Measurements from ENCODE around the gene TNIP3. TPM values are rescaled to one million over a fixed set of nuclear protein-coding genes. Genes with fewer than 3 reads are reported as not detected.
"Not testable (repeated sequence)": the region's sequence is repeated elsewhere in the genome, so short reads cannot be mapped to it uniquely, and the experiment has no call there.

The TNIP3 gene, protein sequence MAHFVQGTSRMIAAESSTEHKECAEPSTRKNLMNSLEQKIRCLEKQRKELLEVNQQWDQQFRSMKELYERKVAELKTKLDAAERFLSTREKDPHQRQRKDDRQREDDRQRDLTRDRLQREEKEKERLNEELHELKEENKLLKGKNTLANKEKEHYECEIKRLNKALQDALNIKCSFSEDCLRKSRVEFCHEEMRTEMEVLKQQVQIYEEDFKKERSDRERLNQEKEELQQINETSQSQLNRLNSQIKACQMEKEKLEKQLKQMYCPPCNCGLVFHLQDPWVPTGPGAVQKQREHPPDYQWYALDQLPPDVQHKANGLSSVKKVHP
- not detected for polyA plus RNA-seq (2013, experiment 1 of 4)
- polyA plus RNA-seq (2013, experiment 2 of 4), result not detected
- not detected for polyA plus RNA-seq (2013, experiment 3 of 4)
- polyA plus RNA-seq (2013, experiment 4 of 4), result not detected

DNA sequence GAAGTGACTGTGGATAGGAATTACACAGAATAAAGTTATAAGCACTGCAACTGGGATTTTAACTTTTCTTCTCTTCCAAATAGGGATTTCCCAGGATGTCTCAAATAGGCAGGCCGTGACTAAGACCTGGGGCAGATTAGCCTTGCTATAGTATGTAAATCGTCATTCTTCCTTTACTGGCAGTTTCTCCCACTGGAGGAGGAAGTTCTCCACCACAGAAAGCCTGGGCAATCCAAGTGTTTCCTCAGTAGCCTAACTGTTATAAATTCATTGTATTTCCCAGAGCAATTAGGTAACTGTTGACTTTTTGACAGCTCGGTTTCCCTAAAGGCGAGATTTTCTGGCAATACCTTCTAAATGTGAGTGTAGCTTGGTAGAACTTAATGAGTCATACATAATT is at the start of gene TNIP3:
TNIP3 (minus strand) TSS at position 31 of the 400 bp plus-strand sequence. CDS start 196 bp downstream, outside the sequence.
- no peaks in the 10 kb centered on the region for H3K9me3 ChIP-seq (ENCODE audit: control insufficient read depth, low read length)
- WGBS, 2 experiments, result 83 to 84% methylated on average over 2 of the region's 4 CpGs
- H3K27me3 ChIP-seq (ENCODE audit: control insufficient read depth, insufficient read depth, low read length, poor library complexity, severe bottlenecking), result no peaks in the 10 kb centered on the region
- H3K27ac ChIP-seq (ENCODE audit: insufficient read depth, low read depth, low read length, poor library complexity, severe bottlenecking), result no peak within 1 kb of the TSS
- no peak within 1 kb of the TSS for H3K4me3 ChIP-seq (ENCODE audit: insufficient read depth, low read depth, low read length)
- no peaks in the 10 kb centered on the region for H3K4me1 ChIP-seq (ENCODE audit: control insufficient read depth, insufficient read depth, low read length)
- H3K36me3 ChIP-seq (ENCODE audit: control insufficient read depth, insufficient read depth, low read length), result no peaks in the 10 kb centered on the region

DNA sequence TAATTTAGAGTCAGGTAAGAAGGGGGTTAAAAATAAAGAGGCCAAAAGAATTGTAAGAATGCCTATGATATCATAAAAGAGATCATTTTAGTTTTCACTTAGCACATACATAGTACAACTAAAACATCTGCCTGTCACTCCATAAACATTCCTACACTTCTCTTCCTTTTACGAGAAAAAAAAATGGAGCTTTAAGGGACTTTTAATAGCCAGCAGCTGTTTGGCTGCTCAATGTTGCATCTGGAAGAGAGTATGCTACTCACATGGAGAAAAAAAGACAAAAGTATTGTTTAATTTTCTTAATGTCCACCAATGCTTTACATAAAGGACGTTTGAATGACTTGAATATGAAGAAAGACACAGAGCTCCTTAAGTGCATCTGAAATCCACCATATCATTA is 48.7 kb upstream of the TNIP3 start:
- no peak overlapping the region for H3K4me3 ChIP-seq (ENCODE audit: insufficient read depth, low read depth, low read length)
- WGBS, 2 experiments, result 82 to 91% methylated on average over 1 to 2 of the region's 2 CpGs

DNA sequence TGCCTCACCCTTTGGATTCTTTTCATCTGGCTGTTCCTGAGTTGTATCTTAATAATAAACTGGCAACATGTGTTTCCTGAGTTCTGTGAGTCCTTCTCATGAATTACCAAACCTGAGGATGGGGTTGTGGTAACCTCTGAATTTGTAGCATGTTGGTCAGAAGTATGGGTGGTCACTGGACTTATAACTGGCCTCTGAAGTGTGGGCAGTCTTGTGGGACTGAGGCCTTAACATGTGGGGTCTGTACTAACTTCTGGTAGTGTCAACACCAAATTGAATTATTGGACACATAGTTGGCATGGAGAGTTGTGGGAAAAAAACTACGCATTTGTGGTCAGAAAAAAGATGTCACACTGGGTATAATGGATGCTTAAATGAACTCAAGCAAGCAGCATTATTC is 45.0 kb upstream of the TNIP3 start:
- Histone ChIP-seq H3K4me1 (ENCODE audit: control insufficient read depth, insufficient read depth, low read length) (no peaks in the 10 kb centered on the region), H3K27ac (ENCODE audit: insufficient read depth, low read depth, low read length, poor library complexity, severe bottlenecking) (no peak overlapping the region), H3K9me3 (ENCODE audit: control insufficient read depth, low read length) (no peaks in the 10 kb centered on the region), H3K36me3 (ENCODE audit: control insufficient read depth, insufficient read depth, low read length) (no peaks in the 10 kb centered on the region), H3K27me3 (ENCODE audit: control insufficient read depth, insufficient read depth, low read length, poor library complexity, severe bottlenecking) (no peaks in the 10 kb centered on the region), H3K4me3 (ENCODE audit: insufficient read depth, low read depth, low read length) (no peak overlapping the region)
- 95 to 98% methylated on average over 1 of the region's 1 CpG for WGBS, 2 experiments

More for the DNA sequence above, 48.7 kb upstream of the TNIP3 start:
- Histone ChIP-seq H3K36me3 (ENCODE audit: control insufficient read depth, insufficient read depth, low read length) (no peaks in the 10 kb centered on the region), H3K27ac (ENCODE audit: insufficient read depth, low read depth, low read length, poor library complexity, severe bottlenecking) (no peak overlapping the region), H3K9me3 (ENCODE audit: control insufficient read depth, low read length) (no peaks in the 10 kb centered on the region), H3K27me3 (ENCODE audit: control insufficient read depth, insufficient read depth, low read length, poor library complexity, severe bottlenecking) (no peaks in the 10 kb centered on the region), H3K4me1 (ENCODE audit: control insufficient read depth, insufficient read depth, low read length) (no peaks in the 10 kb centered on the region)

GRCh38 chr4:121208244-121209007 is 44.3 kb upstream of the TNIP3 start:
- Histone ChIP-seq H3K36me3 (ENCODE audit: control insufficient read depth, insufficient read depth, low read length) (no peaks in the 10 kb centered on the region), H3K4me3 (ENCODE audit: insufficient read depth, low read depth, low read length) (no peak overlapping the region), H3K27me3 (ENCODE audit: control insufficient read depth, insufficient read depth, low read length, poor library complexity, severe bottlenecking) (no peaks in the 10 kb centered on the region), H3K4me1 (ENCODE audit: control insufficient read depth, insufficient read depth, low read length) (no peaks in the 10 kb centered on the region), H3K27ac (ENCODE audit: insufficient read depth, low read depth, low read length, poor library complexity, severe bottlenecking) (no peak overlapping the region), H3K9me3 (ENCODE audit: control insufficient read depth, low read length) (no peaks in the 10 kb centered on the region)
- 92 to 94% methylated on average over 3 to 4 of the region's 4 CpGs for WGBS, 2 experiments

- H3K27ac ChIP-seq (ENCODE audit: insufficient read depth, low read depth, low read length, poor library complexity, severe bottlenecking); H3K36me3 ChIP-seq (ENCODE audit: control insufficient read depth, insufficient read depth, low read length); H3K27me3 ChIP-seq (ENCODE audit: control insufficient read depth, insufficient read depth, low read length, poor library complexity, severe bottlenecking); H3K4me1 ChIP-seq (ENCODE audit: control insufficient read depth, insufficient read depth, low read length); H3K9me3 ChIP-seq (ENCODE audit: control insufficient read depth, low read length); H3K4me3 ChIP-seq (ENCODE audit: insufficient read depth, low read depth, low read length): not testable (repeated sequence)
- 91 to 94% methylated on average over 3 of the region's 3 CpGs for WGBS, 2 experiments
Measured at GRCh38 chr4:121205777-121206176, 41.7 kb upstream of the TNIP3 start.

- WGBS, 2 experiments, result 94 to 95% methylated on average over 3 of the region's 3 CpGs
- Histone ChIP-seq H3K27ac (ENCODE audit: insufficient read depth, low read depth, low read length, poor library complexity, severe bottlenecking) (no peak overlapping the region), H3K4me1 (ENCODE audit: control insufficient read depth, insufficient read depth, low read length) (peaks cover 1% of the 10 kb centered on the region), H3K36me3 (ENCODE audit: control insufficient read depth, insufficient read depth, low read length) (no peaks in the 10 kb centered on the region), H3K9me3 (ENCODE audit: control insufficient read depth, low read length) (no peaks in the 10 kb centered on the region), H3K27me3 (ENCODE audit: control insufficient read depth, insufficient read depth, low read length, poor library complexity, severe bottlenecking) (no peaks in the 10 kb centered on the region), H3K4me3 (ENCODE audit: insufficient read depth, low read depth, low read length) (no peak overlapping the region)
Measured at GRCh38 chr4:121200795-121201472, 36.8 kb upstream of the TNIP3 start.

DNA sequence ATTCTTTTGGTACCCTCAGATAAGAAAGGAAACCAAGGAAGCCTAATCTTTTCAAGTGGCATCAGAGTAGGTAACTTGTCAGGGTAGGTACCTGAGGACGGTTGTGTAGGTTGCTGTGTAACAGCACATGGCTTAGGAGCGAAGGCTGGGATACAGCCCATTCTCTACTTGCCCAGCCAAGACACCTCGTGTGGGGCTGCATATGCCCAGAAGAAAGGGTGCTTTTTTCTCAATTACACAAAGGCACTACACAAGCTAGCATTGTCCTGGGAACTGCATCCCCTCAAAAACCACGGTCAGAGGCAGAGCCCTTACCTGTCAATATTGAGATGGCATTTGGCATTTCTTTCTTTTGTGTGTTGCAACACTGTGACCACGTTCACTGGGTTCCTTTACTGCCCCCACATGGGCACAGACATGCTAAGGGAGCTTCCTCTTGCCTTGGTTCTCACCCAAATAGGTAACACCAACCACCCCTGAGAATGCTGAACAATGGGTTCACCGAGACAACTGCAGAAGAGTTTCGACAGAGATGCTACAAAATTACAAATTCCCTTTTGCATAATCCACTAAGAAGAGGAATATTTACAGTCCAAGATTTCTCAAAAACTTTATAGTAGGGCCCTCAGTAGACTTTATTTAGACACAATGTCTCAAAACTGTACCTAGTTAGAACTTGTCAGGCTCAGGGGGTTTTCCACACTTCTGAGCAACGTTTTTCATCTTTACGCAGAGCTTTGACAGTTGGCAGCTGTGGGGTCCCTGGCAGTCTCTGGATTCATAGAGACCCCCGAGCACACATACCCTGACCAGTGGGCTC is 35.8 kb upstream of the TNIP3 start:
- no peaks in the 10 kb centered on the region for H3K36me3 ChIP-seq (ENCODE audit: control insufficient read depth, insufficient read depth, low read length)
- H3K9me3 ChIP-seq (ENCODE audit: control insufficient read depth, low read length), result no peaks in the 10 kb centered on the region
- WGBS, 2 experiments, result 86 to 90% methylated on average over 10 of the region's 10 CpGs
- H3K27me3 ChIP-seq (ENCODE audit: control insufficient read depth, insufficient read depth, low read length, poor library complexity, severe bottlenecking), result no peaks in the 10 kb centered on the region
- no peak overlapping the region for H3K27ac ChIP-seq (ENCODE audit: insufficient read depth, low read depth, low read length, poor library complexity, severe bottlenecking)
- peaks cover 4% of the 10 kb centered on the region for H3K4me1 ChIP-seq (ENCODE audit: control insufficient read depth, insufficient read depth, low read length)
- no peak overlapping the region for H3K4me3 ChIP-seq (ENCODE audit: insufficient read depth, low read depth, low read length)

- H3K27me3 ChIP-seq (ENCODE audit: control insufficient read depth, insufficient read depth, low read length, poor library complexity, severe bottlenecking), result no peaks in the 10 kb centered on the region
- no peak overlapping the region for H3K4me3 ChIP-seq (ENCODE audit: insufficient read depth, low read depth, low read length)
- H3K4me1 ChIP-seq (ENCODE audit: control insufficient read depth, insufficient read depth, low read length), result peaks cover 4% of the 10 kb centered on the region
- H3K36me3 ChIP-seq (ENCODE audit: control insufficient read depth, insufficient read depth, low read length), result no peaks in the 10 kb centered on the region
- no peaks in the 10 kb centered on the region for H3K9me3 ChIP-seq (ENCODE audit: control insufficient read depth, low read length)
- no peak overlapping the region for H3K27ac ChIP-seq (ENCODE audit: insufficient read depth, low read depth, low read length, poor library complexity, severe bottlenecking)
Measured at GRCh38 chr4:121198251-121198650, 34.1 kb upstream of the TNIP3 start.

DNA sequence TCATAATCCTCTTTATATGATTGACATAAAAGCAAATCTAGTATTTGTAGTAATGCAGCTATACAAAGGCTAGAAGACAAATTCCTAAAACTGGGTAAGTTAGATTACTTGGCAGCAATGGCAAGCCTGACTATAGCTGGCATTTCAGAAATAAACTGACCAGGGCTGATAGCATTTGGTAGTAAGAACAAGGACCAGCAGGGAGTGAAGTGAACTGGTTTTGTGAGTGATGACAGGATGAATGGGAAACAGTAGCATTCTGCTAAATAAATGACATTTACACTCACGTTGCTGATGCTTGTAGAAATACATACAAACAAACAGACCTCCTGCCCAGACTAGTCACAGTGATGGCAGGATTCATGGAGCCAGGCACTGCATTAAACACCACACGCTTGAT is 31.5 kb upstream of the TNIP3 start:
- no peaks in the 10 kb centered on the region for H3K9me3 ChIP-seq (ENCODE audit: control insufficient read depth, low read length)
- H3K4me3 ChIP-seq (ENCODE audit: insufficient read depth, low read depth, low read length), result no peak overlapping the region
- H3K36me3 ChIP-seq (ENCODE audit: control insufficient read depth, insufficient read depth, low read length), result no peaks in the 10 kb centered on the region
- peaks cover 4% of the 10 kb centered on the region for H3K4me1 ChIP-seq (ENCODE audit: control insufficient read depth, insufficient read depth, low read length)
- no peak overlapping the region for H3K27ac ChIP-seq (ENCODE audit: insufficient read depth, low read depth, low read length, poor library complexity, severe bottlenecking)
- WGBS, 2 experiments, result 61 to 83% methylated on average over 2 of the region's 2 CpGs
- no peaks in the 10 kb centered on the region for H3K27me3 ChIP-seq (ENCODE audit: control insufficient read depth, insufficient read depth, low read length, poor library complexity, severe bottlenecking)
